ENCODE data around the gene PDGFB.

The PDGFB gene

DNA sequence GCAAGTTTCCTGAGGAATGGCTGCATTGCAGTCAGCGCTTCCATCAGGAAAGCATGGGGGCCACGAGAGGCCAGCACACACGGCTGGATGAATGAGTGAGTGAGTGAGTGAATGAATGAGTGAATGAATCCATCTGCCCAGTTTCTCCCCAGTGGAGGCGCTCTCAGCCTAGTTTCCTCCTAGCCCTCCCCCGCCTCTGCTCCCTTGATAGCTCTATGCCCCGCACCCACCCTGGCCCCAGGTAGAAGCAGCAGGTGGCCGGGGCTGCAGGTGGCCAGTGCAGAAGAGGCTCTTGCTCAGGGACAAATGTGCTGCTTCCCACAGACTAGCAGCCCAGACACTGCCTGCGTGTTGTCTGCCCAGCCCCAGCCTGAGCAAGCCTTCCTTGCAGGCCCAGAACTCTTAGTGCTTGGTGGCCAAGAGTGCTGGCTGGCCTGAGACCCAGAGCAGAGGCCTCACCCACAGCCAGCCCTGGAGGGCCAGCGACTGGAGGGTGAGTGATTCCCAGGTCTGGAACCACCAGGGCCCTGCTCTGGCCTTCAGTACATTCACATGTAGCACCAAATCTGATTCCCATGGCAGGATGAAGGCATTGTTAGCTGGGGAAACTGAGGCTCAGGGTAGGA lies 31.1 kb upstream of the PDGFB start:
- Histone ChIP-seq H3K36me3 (ENCODE audit: control insufficient read depth, insufficient read depth, low read length) (no peaks in the 10 kb centered on the region), H3K9ac (ENCODE audit: low read depth, low read length) (no peak overlapping the region), H3K9me3 (ENCODE audit: control insufficient read depth, insufficient read depth, low read length) (no peaks in the 10 kb centered on the region), H3K4me3 (ENCODE audit: low read depth, low read length) (no peak overlapping the region), H3K27me3 (ENCODE audit: control insufficient read depth, insufficient read depth, low read length) (no peaks in the 10 kb centered on the region), H3K4me1 (ENCODE audit: control insufficient read depth, insufficient read depth, low read length) (0 out of 2 replicates have a peak, but pooled peaks cover 9% of the 10 kb centered on the region), H3K27ac (ENCODE audit: low read depth, low read length) (no peak overlapping the region)

DNA sequence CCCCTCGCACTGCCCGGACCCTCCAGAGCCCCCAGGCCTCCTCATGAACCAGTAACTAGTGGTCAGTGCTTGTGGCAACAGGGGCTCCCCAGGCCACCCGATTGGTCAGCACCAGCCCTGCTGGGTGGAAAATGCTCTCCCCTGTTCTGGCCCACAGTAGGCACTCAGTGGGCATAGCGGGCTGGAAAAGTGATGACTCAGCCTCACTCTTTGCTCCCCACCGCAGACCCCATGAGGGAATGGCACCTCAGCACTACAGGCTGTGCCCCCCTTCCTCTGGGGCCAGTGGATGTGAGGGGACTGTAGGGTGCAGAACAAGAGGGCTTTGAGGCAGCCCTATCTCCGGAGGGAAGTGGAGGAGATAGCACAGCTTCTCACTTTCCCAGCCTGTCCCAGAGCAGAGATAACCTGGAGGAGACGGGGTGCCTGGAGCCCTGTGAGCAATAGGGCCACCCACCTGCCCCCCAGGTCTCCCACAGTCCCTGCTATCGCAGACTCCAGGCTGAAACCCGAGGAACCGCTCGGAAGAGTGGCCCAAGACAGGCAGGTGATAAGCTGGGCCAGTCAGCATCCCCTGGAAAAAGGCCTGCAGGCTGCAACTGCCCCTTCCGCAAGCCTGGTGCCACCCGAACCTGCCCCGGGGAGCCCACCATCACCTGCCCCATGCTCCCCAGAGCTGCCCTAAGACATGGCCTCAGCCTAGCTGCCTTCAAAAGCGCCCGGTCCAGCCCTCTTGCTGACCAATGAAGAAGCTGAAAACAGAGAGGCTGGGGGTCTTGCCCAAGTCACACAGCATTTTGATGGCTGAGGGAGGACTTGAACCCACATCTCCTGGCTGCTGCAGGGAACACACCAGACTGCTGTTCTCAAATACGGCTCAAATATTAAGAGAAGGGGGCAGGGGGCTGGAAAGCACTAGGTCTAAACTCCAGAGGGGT lies 29.4 kb upstream of the PDGFB start:
- no peak overlapping the region for H3K9ac ChIP-seq (ENCODE audit: low read depth, low read length)
- no peaks in the 10 kb centered on the region for H3K36me3 ChIP-seq (ENCODE audit: control insufficient read depth, insufficient read depth, low read length)
- no peaks in the 10 kb centered on the region for H3K9me3 ChIP-seq (ENCODE audit: control insufficient read depth, insufficient read depth, low read length)
- no peak overlapping the region for H3K27ac ChIP-seq (ENCODE audit: low read depth, low read length)
- no peak overlapping the region for H3K4me3 ChIP-seq (ENCODE audit: low read depth, low read length)
- H3K27me3 ChIP-seq (ENCODE audit: control insufficient read depth, insufficient read depth, low read length): no peaks in the 10 kb centered on the region
- H3K4me1 ChIP-seq (ENCODE audit: control insufficient read depth, insufficient read depth, low read length): 0 out of 2 replicates have a peak, but pooled peaks cover 3% of the 10 kb centered on the region

DNA sequence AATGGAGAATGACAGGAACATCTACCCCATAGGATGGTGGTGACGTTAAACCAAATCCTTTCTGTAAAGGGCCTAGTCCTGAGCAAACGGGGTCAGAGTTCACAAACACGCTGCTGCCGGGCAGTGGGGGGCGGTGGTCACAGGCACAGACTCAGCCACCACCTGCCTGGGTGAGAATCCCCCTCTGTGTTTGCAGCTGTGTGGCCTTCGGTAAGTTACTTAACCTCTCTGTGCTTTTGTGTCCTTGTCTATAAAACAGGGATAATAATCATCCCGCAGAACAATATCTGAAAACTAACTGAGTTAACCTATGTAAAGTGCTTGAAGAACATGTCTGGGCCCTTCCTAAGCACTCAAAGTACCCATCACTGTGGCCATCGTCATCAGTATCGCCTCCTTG lies 26.0 kb upstream of the PDGFB start:
- Histone ChIP-seq H3K4me1 (ENCODE audit: control insufficient read depth, insufficient read depth, low read length) (no peaks in the 10 kb centered on the region), H3K9ac (ENCODE audit: low read depth, low read length) (no peak overlapping the region), H3K36me3 (ENCODE audit: control insufficient read depth, insufficient read depth, low read length) (no peaks in the 10 kb centered on the region), H3K27me3 (ENCODE audit: control insufficient read depth, insufficient read depth, low read length) (no peaks in the 10 kb centered on the region), H3K4me3 (ENCODE audit: low read depth, low read length) (no peak overlapping the region), H3K9me3 (ENCODE audit: control insufficient read depth, insufficient read depth, low read length) (no peaks in the 10 kb centered on the region), H3K27ac (ENCODE audit: low read depth, low read length) (no peak overlapping the region)

DNA sequence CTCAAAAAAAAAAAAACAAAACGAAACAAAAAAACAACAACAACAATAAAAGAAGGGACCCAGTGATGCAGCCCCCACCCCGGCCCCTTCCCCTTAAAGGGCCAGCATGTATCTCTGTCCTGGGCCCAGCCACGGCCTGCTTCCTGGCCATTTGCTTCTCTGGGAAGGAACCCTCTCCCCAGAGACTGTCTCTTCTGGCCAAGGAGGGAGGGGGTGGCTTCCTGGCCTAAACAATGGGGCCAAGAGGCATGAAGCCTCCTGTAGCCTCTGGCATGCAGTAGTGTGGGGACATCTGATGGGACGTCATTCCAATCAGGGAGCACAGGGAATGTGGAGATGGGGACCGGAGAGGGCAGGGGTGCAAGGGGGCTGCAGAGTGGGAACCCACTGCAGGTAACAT lies 25.5 kb upstream of the PDGFB start:
- H3K36me3 ChIP-seq (ENCODE audit: control insufficient read depth, insufficient read depth, low read length): no peaks in the 10 kb centered on the region
- H3K4me3 ChIP-seq (ENCODE audit: low read depth, low read length): no peak overlapping the region
- H3K9me3 ChIP-seq (ENCODE audit: control insufficient read depth, insufficient read depth, low read length): no peaks in the 10 kb centered on the region
- H3K9ac ChIP-seq (ENCODE audit: low read depth, low read length): no peak overlapping the region
- no peak overlapping the region for H3K27ac ChIP-seq (ENCODE audit: low read depth, low read length)
- H3K4me1 ChIP-seq (ENCODE audit: control insufficient read depth, insufficient read depth, low read length): no peaks in the 10 kb centered on the region
- H3K27me3 ChIP-seq (ENCODE audit: control insufficient read depth, insufficient read depth, low read length): no peaks in the 10 kb centered on the region

DNA sequence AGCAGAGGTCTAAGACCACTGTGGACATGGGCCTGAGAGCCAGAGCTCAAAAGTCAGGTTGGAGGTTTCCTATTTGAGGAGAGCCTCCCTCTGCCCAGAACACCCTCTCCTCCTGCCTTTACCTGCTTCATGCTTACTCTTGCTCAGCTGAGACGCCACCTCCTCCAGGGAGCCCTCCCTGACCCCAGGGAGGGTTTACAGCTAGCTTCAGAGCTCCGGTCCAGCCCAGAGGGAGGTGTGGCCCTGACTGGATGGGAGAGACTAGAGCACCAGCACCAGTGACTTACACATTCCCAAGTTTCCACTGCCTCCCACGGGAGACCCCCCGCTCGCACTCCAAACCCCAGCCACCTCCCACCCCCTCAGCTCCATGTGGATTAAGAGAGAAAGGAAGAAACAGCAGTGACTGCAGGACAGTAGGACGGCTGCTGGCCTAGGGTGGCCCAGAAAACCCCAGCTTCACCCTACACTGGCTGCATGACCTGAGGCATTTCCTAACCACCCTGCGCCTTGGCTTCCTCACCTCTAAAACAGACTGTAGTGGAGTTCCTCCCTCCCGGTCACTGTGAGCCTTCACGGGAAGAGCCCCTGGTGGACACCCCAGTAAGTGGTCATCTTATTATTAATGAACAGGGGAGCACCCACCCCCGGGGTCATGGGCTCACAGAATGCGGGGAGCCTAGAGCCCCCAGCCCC lies 24.5 kb upstream of the PDGFB start:
- H3K9ac ChIP-seq (ENCODE audit: low read depth, low read length): no peak overlapping the region
- no peak overlapping the region for H3K27ac ChIP-seq (ENCODE audit: low read depth, low read length)

DNA sequence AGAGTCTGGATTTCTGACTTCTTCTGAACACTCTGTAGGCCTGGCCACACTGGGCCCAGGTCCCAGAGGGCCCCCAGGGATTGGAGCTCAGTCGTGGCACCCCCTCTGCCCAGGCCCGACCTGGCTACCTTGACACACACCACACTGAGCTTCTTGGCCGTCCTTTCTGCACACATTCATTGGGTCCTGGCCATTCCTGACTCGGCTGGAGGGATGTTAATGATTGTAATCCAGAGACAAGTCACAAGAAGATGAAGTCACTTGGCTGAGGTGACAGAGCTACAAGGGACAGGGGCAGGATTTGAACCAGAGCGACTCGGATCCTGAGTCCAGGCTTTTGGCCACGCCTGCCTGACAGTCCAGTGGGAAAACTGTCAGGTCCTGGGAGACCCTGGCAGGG lies 23.9 kb upstream of the PDGFB start:
- Histone ChIP-seq H3K9me3 (ENCODE audit: control insufficient read depth, insufficient read depth, low read length) (no peaks in the 10 kb centered on the region), H3K36me3 (ENCODE audit: control insufficient read depth, insufficient read depth, low read length) (no peaks in the 10 kb centered on the region), H3K27me3 (ENCODE audit: control insufficient read depth, insufficient read depth, low read length) (no peaks in the 10 kb centered on the region), H3K4me3 (ENCODE audit: low read depth, low read length) (no peak overlapping the region), H3K4me1 (ENCODE audit: control insufficient read depth, insufficient read depth, low read length) (no peaks in the 10 kb centered on the region), H3K9ac (ENCODE audit: low read depth, low read length) (no peak overlapping the region), H3K27ac (ENCODE audit: low read depth, low read length) (no peak overlapping the region)

More for the DNA sequence above, 24.5 kb upstream of the PDGFB start:
- Histone ChIP-seq H3K4me1 (ENCODE audit: control insufficient read depth, insufficient read depth, low read length) (no peaks in the 10 kb centered on the region), H3K27me3 (ENCODE audit: control insufficient read depth, insufficient read depth, low read length) (no peaks in the 10 kb centered on the region), H3K9me3 (ENCODE audit: control insufficient read depth, insufficient read depth, low read length) (no peaks in the 10 kb centered on the region), H3K4me3 (ENCODE audit: low read depth, low read length) (no peak overlapping the region), H3K36me3 (ENCODE audit: control insufficient read depth, insufficient read depth, low read length) (no peaks in the 10 kb centered on the region)

- Histone ChIP-seq H3K36me3 (ENCODE audit: control insufficient read depth, insufficient read depth, low read length) (no peaks in the 10 kb centered on the region), H3K9ac (ENCODE audit: low read depth, low read length) (no peak overlapping the region), H3K27ac (ENCODE audit: low read depth, low read length) (no peak overlapping the region), H3K4me3 (ENCODE audit: low read depth, low read length) (no peak overlapping the region), H3K27me3 (ENCODE audit: control insufficient read depth, insufficient read depth, low read length) (no peaks in the 10 kb centered on the region), H3K4me1 (ENCODE audit: control insufficient read depth, insufficient read depth, low read length) (no peaks in the 10 kb centered on the region), H3K9me3 (ENCODE audit: control insufficient read depth, insufficient read depth, low read length) (no peaks in the 10 kb centered on the region)
Measured at GRCh38 chr22:39267974-39268373, 23.2 kb upstream of the PDGFB start.

DNA sequence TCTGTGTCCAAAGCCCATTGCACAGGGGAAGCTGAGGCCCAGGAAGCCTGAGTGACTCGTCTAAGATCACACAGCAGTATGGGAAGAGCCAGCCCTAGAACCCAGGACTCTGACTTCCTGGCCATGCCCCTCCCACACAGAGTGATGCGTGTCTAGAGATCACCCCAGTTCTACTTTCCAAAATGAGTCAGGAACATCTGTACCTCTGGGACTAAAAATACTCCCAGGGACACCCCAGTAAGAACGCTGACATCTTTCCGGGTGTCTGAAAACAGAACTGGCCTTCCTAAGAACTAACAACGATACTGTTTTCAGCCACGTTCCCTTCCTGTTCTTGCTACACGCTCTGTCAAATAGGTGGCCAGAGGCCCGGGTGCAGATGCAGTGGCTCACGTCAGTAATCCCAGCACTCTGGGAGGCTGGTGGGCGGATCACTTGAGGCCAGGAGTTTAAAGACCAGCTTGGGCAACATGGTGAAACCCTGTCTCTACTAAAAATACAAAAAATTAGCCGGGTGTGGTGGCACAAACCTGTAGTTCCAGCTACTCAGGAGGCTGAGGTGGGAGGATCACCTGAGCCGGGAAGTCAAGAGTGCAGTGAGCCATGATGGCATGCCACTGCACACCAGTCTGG lies 21.7 kb upstream of the PDGFB start:
- Histone ChIP-seq H3K9me3 (ENCODE audit: control insufficient read depth, insufficient read depth, low read length) (no peaks in the 10 kb centered on the region), H3K36me3 (ENCODE audit: control insufficient read depth, insufficient read depth, low read length) (no peaks in the 10 kb centered on the region), H3K27me3 (ENCODE audit: control insufficient read depth, insufficient read depth, low read length) (no peaks in the 10 kb centered on the region), H3K27ac (ENCODE audit: low read depth, low read length) (no peak overlapping the region), H3K4me1 (ENCODE audit: control insufficient read depth, insufficient read depth, low read length) (no peaks in the 10 kb centered on the region), H3K9ac (ENCODE audit: low read depth, low read length) (no peak overlapping the region), H3K4me3 (ENCODE audit: low read depth, low read length) (no peak overlapping the region)

- Histone ChIP-seq H3K4me1 (ENCODE audit: control insufficient read depth, insufficient read depth, low read length) (no peaks in the 10 kb centered on the region), H3K9ac (ENCODE audit: low read depth, low read length) (no peak overlapping the region), H3K27me3 (ENCODE audit: control insufficient read depth, insufficient read depth, low read length) (no peaks in the 10 kb centered on the region), H3K4me3 (ENCODE audit: low read depth, low read length) (no peak overlapping the region), H3K27ac (ENCODE audit: low read depth, low read length) (no peak overlapping the region), H3K36me3 (ENCODE audit: control insufficient read depth, insufficient read depth, low read length) (no peaks in the 10 kb centered on the region), H3K9me3 (ENCODE audit: control insufficient read depth, insufficient read depth, low read length) (no peaks in the 10 kb centered on the region)
Measured at GRCh38 chr22:39265143-39265886, 20.5 kb upstream of the PDGFB start.

- Histone ChIP-seq H3K4me3 (ENCODE audit: low read depth, low read length) (no peak overlapping the region), H3K9ac (ENCODE audit: low read depth, low read length) (no peak overlapping the region), H3K4me1 (ENCODE audit: control insufficient read depth, insufficient read depth, low read length) (no peaks in the 10 kb centered on the region), H3K27ac (ENCODE audit: low read depth, low read length) (no peak overlapping the region), H3K36me3 (ENCODE audit: control insufficient read depth, insufficient read depth, low read length) (no peaks in the 10 kb centered on the region), H3K9me3 (ENCODE audit: control insufficient read depth, insufficient read depth, low read length) (no peaks in the 10 kb centered on the region), H3K27me3 (ENCODE audit: control insufficient read depth, insufficient read depth, low read length) (no peaks in the 10 kb centered on the region)
Measured at GRCh38 chr22:39264349-39265038, 19.7 kb upstream of the PDGFB start.

Measured in HUES48 (cell line).